ENCODE data around the gene MAPK13.
"Not testable (repeated sequence)": the region's sequence is repeated elsewhere in the genome, so short reads cannot be mapped to it uniquely, and the experiment has no call there.

Gene MAPK13

DNA sequence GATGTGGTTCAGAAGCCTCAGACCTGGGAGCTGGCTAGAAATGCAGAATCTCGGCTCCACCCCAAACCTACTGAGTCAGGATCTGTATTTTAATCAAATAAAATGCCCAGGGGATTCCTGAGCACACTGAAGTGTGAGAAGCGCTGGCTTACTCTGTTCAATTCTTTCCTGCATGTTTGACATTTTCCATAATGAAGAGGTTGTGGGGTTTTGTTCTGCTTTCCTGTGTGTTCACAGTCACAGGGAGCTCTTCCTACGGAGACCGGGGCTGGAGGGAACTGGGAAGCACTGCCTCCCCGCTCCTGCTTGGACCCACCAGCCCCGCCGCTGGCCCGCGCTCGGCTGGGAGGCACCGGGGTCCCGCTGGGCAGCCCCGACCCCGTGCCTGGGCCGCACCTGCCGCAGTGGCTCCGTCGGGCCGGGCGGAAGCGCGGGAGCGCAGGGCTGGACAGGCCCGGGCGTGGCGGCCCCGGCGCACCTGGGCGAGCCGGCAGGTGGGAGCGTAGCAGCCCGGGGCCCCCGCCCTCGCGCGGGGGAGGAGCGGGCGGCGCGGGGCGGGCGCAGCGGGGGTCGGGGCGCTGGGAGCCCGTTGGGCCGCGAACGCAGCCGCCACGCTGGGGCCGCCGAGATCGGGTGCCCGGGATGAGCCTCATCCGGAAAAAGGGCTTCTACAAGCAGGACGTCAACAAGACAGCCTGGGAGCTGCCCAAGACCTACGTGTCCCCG is at the start of gene MAPK13:
Gene MAPK13, plus strand, starts transcription at position 573 of the 726 bp plus-strand sequence. Its CDS starts 70 bp downstream, at position 643.
- H3K4me1 Mint-ChIP-seq, result peaks cover 37% of the 10 kb centered on the region
- DNase-seq (ENCODE audit: low spot score in 2 of 2), result no peak
- H3K27me3 Mint-ChIP-seq, result no peaks in the 10 kb centered on the region
- ATAC-seq (ENCODE audit: low read depth), result peak; percentile 69
- peaks cover 14% of the 10 kb centered on the region for H3K36me3 Mint-ChIP-seq
- H3K27ac Mint-ChIP-seq, result peak within 1 kb of the TSS; percentile 78
- H3K4me3 Mint-ChIP-seq, result peak within 1 kb of the TSS; percentile 87
- no peaks in the 10 kb centered on the region for H3K9me3 Mint-ChIP-seq

DNA sequence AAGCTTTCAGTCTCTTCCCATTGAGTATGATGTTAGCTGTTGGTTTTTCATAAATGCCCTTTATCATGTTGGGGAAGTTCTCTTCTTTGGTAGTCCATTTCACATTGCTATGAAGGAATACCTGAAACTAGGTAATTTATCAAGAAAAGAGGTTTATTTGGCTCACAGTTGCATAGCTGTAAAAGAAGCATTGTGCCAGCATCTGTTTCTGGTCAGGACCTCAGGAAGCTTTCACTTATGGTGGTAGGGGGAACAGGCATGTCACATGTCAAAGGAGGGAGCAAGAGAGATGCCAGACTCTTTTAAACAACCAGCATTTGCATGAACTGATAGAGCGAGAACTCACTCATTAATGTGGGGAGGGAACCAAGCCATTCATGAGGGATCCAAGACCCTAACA is 48.0 kb upstream of the MAPK13 start:
- Mint-ChIP-seq H3K27ac (no peak overlapping the region), H3K4me3 (no peak overlapping the region), H3K27me3 (no peaks in the 10 kb centered on the region), H3K36me3 (peaks cover 41% of the 10 kb centered on the region), H3K9me3 (peaks cover under 1% of the 10 kb centered on the region), H3K4me1 (peaks cover 25% of the 10 kb centered on the region)
- ATAC-seq (ENCODE audit: low read depth) (no peak), DNase-seq (ENCODE audit: low spot score in 2 of 2) (no peak)

DNA sequence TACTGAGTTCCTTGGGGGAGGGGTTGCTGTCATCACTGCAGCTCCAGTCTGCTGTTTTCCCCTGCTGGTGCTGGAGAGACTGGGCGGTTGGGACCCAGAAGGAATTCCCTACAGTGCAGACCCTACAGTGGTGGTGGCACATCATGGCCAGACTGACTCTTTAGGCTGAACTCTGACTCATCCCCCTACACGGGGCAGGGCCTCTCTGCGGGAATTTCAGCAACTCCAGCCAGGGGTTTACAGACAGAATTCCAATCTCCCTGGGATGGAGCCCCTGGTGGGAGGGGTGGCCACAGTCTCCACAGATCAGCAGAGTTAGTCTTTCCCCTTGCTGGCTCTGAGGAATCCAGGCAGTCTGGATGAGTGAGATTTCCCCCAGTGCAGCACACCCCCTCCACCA is 46.9 kb upstream of the MAPK13 start:
- Mint-ChIP-seq H3K4me3 (no peak overlapping the region), H3K9me3 (peaks cover 2% of the 10 kb centered on the region), H3K36me3 (peaks cover 41% of the 10 kb centered on the region), H3K27ac (no peak overlapping the region), H3K4me1 (peaks cover 27% of the 10 kb centered on the region), H3K27me3 (no peaks in the 10 kb centered on the region)
- DNase-seq (ENCODE audit: low spot score in 2 of 2) (no peak), ATAC-seq (ENCODE audit: low read depth) (no peak)

DNA sequence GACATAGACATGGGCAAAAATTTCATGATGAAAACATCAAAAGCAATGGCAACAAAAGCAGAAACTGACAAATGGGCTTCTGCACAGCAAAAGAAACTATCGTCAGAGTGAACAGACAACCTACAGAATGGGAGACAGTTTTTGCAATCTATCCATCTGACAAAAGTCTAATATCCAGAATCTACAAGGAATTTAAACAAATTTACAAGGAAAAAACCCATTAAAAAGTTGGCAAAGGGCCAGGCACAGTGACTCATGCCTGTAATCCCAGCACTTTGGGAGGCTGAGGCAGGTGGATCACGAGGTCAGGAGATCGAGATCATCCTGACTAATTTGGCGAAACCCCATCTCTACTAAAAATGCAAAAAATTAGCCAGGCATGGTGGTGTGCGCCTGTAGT is 42.1 kb upstream of the MAPK13 start:
- H3K27me3 Mint-ChIP-seq; H3K4me3 Mint-ChIP-seq; ATAC-seq (ENCODE audit: low read depth); DNase-seq (ENCODE audit: low spot score in 2 of 2); H3K27ac Mint-ChIP-seq; H3K9me3 Mint-ChIP-seq: not testable (repeated sequence)
- Mint-ChIP-seq H3K4me1 (peaks cover 24% of the 10 kb centered on the region), H3K36me3 (peaks cover 12% of the 10 kb centered on the region)

DNA sequence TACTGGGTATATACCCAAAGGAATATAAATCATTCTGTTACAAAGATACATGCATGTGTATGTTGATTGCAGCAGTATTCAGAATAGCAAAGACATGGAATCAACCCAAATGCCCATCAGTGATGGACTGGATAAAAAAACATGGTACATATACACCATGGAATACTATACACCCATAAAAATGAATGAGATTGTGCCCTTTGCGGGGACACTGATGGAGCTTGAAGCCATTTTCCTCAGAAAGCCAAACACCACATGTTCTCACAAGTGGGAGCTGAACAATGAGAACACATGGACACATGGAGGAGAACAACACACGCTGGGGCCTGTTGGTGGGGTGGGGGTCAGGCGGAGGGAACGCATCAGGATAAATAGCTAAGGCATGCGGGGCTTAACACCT is 41.3 kb upstream of the MAPK13 start:
- Mint-ChIP-seq H3K36me3 (peaks cover 9% of the 10 kb centered on the region), H3K9me3 (peaks cover 2% of the 10 kb centered on the region), H3K27me3 (no peaks in the 10 kb centered on the region), H3K4me1 (peaks cover 24% of the 10 kb centered on the region), H3K4me3 (no peak overlapping the region), H3K27ac (no peak overlapping the region)
- ATAC-seq (ENCODE audit: low read depth) (no peak), DNase-seq (ENCODE audit: low spot score in 2 of 2) (no peak)

DNA sequence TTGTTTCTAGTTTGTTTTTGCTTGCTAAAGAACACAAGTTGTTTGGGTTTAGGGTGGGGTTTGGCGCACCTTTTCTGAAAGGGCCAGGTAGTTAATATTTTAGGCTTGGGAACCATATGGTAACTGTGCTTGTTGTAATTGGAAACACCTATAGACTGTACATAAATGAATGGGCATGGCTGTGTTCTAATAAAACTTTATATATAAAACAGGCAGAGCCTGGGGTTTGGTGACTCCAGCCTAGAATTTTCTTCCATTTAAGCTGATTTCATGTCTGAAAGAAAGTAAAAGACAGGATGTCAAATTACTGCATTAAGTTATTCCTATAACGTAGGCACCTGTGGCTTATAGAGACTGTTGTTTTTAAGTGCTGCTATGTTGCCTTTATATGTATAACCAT is 36.1 kb upstream of the MAPK13 start:
- DNase-seq (ENCODE audit: low spot score in 2 of 2), result no peak
- no peaks in the 10 kb centered on the region for H3K36me3 Mint-ChIP-seq
- no peak overlapping the region for H3K4me3 Mint-ChIP-seq
- ATAC-seq (ENCODE audit: low read depth), result no peak
- H3K27me3 Mint-ChIP-seq, result no peaks in the 10 kb centered on the region
- H3K27ac Mint-ChIP-seq, result peak overlapping the region; percentile 22
- H3K9me3 Mint-ChIP-seq, result no peaks in the 10 kb centered on the region
- H3K4me1 Mint-ChIP-seq, result peaks cover 8% of the 10 kb centered on the region

DNA sequence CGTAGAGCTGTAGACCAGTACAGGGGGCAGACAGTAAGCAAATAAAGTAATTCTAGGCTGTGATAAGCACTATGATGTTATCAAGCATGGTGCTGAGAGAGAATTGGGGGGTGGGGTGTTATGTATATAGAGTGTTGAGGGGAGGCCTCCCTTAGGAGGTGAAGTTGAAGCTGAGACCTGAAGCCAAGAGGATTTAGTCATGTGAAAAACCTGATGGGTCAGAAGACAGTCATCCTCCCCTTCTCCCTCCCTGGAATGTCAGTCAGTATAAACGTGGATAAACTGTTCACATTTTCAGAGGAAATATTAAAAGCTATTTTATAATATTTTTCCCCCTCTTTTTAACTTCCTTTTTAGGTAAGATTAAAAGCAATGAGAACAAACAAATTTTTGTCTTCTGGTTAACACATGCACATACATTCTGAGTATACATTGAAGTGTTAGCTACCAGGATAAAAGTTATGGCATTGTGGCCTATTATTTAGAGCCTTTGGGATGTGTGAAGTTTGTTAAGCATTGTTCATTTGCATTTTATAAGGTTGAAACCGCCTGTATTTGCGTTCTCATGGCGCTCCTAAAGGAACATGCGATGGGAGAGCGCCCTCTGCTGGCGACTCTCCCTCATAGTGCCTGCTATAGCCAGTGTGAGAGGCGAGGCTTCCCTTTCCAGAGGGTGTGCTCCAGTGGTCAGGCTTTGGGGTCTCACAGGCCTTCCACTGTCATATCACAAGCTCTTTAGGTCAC is 35.4 kb upstream of the MAPK13 start:
- ATAC-seq (ENCODE audit: low read depth) (peak; percentile 98), DNase-seq (ENCODE audit: low spot score in 2 of 2) (peak; percentile 70 to 75)
- Mint-ChIP-seq H3K4me1 (peaks cover 10% of the 10 kb centered on the region), H3K27ac (peak overlapping the region; percentile 22), H3K9me3 (no peaks in the 10 kb centered on the region), H3K27me3 (no peaks in the 10 kb centered on the region), H3K36me3 (no peaks in the 10 kb centered on the region), H3K4me3 (no peak overlapping the region)

DNA sequence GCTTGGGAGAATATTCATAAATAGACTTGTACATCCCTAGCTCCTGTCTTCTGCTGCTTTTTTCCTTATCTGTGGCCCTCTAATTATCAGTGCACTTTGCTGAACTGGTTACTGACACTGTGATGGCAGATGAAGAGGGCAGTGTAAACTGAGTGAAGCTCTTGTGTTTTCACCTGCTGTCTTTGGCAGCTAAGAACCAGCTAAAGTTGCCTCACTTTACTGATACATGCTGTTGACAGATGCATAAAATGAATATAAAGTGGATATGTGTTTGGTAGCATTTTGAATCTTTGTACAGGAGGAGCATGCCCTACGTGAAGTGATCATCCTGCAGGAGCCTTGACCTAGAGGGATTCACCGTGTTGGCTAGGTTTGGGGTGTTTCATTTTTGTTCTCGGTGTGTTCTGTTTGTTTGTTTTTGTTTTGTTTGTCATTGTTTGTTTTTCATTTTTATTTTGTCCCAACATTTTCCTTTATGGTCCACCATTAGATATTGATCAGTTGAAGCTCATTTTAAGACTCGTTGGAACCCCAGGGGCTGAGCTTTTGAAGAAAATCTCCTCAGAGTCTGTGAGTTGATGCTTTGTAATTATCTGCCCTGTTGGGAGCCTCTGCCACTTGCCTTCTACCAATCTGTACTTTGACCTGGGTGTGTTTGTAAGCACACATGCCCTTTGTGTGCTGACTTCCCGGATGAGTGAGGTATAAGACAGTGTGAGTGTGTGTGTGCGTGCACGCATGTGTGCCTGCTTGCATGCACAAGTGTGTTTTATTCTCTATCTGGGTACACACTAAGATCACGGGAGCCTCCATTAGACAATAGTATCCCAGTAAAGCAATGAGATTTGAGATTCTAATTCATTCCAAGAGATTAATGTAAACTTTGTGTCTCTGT is 34.6 kb upstream of the MAPK13 start:
- H3K4me1 Mint-ChIP-seq, result peaks cover 10% of the 10 kb centered on the region
- DNase-seq (ENCODE audit: low spot score in 2 of 2) (no peak), ATAC-seq (ENCODE audit: low read depth) (peak; percentile 22)
- no peak overlapping the region for H3K27ac Mint-ChIP-seq
- H3K4me3 Mint-ChIP-seq, result no peak overlapping the region
- H3K9me3 Mint-ChIP-seq, result no peaks in the 10 kb centered on the region
- H3K36me3 Mint-ChIP-seq, result no peaks in the 10 kb centered on the region
- no peaks in the 10 kb centered on the region for H3K27me3 Mint-ChIP-seq

DNA sequence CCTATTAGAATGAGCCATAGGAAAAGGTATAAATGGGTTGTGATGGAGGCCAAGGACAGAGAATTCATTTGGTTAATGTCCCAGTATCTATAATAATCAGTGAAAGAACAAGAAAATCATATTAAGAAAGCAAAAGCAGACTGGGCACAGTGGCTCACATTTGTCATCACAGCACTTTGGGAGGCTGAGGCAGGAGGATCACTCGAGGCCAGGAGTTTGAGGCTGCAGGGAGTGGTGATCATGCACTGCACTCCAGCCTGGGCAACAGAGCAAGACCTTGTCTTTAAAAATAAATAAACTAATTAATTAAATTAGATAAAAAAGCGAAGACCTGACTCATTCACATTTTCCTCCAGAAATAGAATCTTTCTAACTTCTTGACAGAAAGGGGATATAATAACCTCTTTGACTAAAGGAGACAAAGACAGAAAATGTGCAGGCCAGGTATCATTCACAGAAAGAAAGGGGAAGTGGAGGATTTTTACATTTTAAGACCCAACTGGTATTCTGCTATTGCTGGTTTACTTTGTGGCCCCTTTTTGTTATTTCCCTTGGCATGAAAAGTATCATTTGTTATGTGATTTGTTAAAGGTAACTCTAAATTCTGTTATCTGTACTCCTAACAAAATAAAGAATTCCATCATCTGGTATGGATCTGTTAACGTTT is 31.9 kb upstream of the MAPK13 start:
- peak overlapping the region; percentile 28 for H3K27ac Mint-ChIP-seq
- ATAC-seq (ENCODE audit: low read depth), result no peak
- H3K9me3 Mint-ChIP-seq, result no peaks in the 10 kb centered on the region
- DNase-seq (ENCODE audit: low spot score in 2 of 2), result no peak
- H3K36me3 Mint-ChIP-seq, result peaks cover 6% of the 10 kb centered on the region
- H3K27me3 Mint-ChIP-seq, result no peaks in the 10 kb centered on the region
- H3K4me1 Mint-ChIP-seq, result peaks cover 10% of the 10 kb centered on the region
- H3K4me3 Mint-ChIP-seq, result no peak overlapping the region

DNA sequence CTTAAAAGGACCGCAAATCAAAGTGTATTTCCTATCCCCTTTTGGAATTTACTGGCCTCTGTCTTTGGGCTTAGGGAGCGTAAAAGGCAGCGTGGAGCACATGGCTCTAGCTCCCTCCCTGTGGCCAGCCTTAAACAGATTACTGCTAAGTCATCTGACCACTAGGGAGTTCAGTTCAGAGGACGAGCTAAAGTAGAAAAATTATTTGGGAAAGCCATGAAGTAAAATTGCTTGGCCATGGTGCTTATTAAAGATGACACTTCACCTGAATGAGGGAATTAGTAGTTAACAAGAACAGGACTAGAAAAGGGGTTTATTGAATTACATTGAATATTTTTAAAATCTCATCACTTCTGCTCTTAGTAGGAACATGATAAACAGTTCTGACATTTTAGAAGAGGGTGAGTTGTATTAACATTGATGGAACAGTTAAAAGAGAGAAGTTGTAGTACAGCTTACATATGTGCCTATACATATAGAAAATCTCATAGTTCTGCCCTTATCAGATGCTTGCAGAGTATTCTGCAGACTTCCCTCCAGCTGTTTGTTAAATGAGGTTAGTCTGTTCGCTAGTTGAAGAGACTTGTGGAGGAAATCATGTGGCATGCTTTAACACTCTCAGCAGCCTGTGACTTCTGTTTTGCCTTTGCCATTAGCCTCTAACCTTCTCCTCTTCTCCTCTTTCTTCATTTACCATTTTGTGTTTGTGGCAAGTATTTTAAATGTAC is 31.2 kb upstream of the MAPK13 start:
- Mint-ChIP-seq H3K4me3 (no peak overlapping the region), H3K27me3 (no peaks in the 10 kb centered on the region), H3K9me3 (no peaks in the 10 kb centered on the region), H3K36me3 (peaks cover 6% of the 10 kb centered on the region), H3K27ac (peak overlapping the region; percentile 28), H3K4me1 (peaks cover 10% of the 10 kb centered on the region)
- ATAC-seq (ENCODE audit: low read depth), result no peak
- no peak for DNase-seq (ENCODE audit: low spot score in 2 of 2)

DNA sequence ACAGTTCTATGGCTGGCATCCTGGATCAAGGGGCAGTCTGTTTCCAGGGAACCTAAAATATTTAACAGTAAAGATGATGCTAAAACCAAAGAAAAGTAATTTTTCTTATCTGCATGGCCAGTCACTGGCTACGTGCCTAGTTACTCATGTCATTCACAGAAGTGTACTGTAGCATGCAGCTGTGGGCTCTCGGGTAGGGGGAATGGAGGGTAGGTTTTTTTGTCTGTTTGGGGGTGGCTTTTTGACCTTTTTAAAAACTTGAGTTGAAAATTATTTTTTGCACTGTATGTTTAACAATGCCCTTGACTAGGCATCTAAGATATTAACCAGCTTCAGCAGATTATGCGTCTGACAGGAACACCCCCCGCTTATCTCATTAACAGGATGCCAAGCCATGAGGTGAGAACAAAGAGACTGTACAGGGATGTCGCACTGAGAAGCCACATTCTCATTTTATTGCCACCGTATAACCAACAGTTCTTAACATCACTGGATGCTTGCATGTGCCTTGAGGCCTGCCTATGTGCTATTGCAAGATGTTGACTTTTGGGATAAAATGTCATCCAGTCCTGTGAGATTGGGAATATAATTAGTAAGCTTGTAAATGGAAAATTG is 30.3 kb upstream of the MAPK13 start:
- ATAC-seq (ENCODE audit: low read depth), result no peak
- H3K9me3 Mint-ChIP-seq, result no peaks in the 10 kb centered on the region
- DNase-seq (ENCODE audit: low spot score in 2 of 2), result no peak
- H3K4me1 Mint-ChIP-seq, result peaks cover 6% of the 10 kb centered on the region
- no peak overlapping the region for H3K27ac Mint-ChIP-seq
- H3K27me3 Mint-ChIP-seq, result no peaks in the 10 kb centered on the region
- no peak overlapping the region for H3K4me3 Mint-ChIP-seq
- peaks cover 6% of the 10 kb centered on the region for H3K36me3 Mint-ChIP-seq

DNA sequence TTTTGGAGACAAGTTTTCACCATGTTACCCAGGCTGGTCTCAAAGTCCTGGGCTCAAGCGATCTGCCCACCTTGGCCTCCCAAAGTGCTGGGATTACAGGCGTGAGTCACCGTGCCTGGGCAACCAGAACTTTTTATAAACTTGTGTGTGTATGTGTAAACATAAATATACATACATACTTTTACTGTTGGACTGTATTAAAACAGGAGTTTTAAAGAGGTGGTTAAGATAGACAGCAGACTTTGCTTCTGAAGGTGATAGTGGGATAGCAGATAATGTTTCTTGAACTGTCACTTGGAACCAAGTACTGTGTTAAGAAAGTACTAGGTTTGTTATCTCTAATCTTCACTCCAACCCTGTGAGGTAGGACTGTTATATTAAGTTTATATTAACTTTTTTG is 28.6 kb upstream of the MAPK13 start:
- Mint-ChIP-seq H3K4me1 (peaks cover 4% of the 10 kb centered on the region), H3K4me3 (no peak overlapping the region), H3K27me3 (no peaks in the 10 kb centered on the region), H3K9me3 (no peaks in the 10 kb centered on the region), H3K36me3 (peaks cover 6% of the 10 kb centered on the region), H3K27ac (no peak overlapping the region)
- ATAC-seq (ENCODE audit: low read depth), result no peak
- DNase-seq (ENCODE audit: low spot score in 2 of 2), result no peak

DNA sequence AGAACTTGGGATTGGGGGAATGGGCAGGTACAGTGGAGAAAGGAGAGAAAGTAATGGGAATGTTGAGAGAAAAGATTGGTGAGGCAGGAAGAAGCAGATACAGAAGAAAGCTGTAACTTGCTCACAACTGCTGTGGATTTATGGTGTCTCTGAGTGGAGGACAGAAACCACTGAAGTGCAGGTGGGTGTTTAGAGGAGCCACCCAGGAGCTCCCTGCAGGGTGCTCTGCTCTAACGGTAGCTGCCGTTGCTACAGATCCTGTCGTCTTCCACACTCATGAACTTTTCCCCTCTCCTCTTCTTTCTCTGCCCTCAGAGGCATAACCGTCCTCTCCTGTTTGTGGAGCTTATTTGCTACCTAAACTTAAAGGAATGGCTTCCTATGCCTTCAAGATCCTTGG is 27.5 kb upstream of the MAPK13 start:
- Mint-ChIP-seq H3K27me3 (no peaks in the 10 kb centered on the region), H3K4me1 (peaks cover 4% of the 10 kb centered on the region), H3K9me3 (no peaks in the 10 kb centered on the region), H3K36me3 (peaks cover 6% of the 10 kb centered on the region), H3K4me3 (no peak overlapping the region), H3K27ac (no peak overlapping the region)
- DNase-seq (ENCODE audit: low spot score in 2 of 2) (no peak), ATAC-seq (ENCODE audit: low read depth) (no peak)
